Mononuclear cell (primary cell): ENCODE data around the gene TAAR8. TPM values are rescaled to one million over a fixed set of nuclear protein-coding genes. Genes with fewer than 3 reads are reported as not detected.
"Not testable (repeated sequence)": the region's sequence is repeated elsewhere in the genome, so short reads cannot be mapped to it uniquely, and the experiment has no call there.

Source experiments
- H3K27me3 ChIP-seq: 2 replicates; pipeline ENCODE4 v1.6.0; 2011; ENCODE audit warnings: low read length, control low read depth; ENCODE audit not compliant: insufficient read depth
- H3K4me1 ChIP-seq: 2 replicates; pipeline ENCODE4 v1.5.1; 2011; ENCODE audit warnings: mild to moderate bottlenecking, low read length, control low read depth; ENCODE audit not compliant: insufficient read depth
- H3K4me3 ChIP-seq: 2 replicates; pipeline ENCODE4 v1.5.1; 2011; ENCODE audit warnings: mild to moderate bottlenecking, low read length, moderate library complexity
- H3K9me3 ChIP-seq: 2 replicates; pipeline ENCODE4 v1.5.1; 2011; ENCODE audit warnings: low read depth, mild to moderate bottlenecking, control low read depth, low read length
- total RNA-seq: library from RNA; depleted of rRNA; stranded (reverse); fragments of >200 nt; gene quantifications from one replicate; pipeline ENCODE4 v1.2.3, GENCODE V29; 2012

TAAR8 gene
- total RNA-seq, 1 donor = not detected

- H3K4me3 ChIP-seq = no peak overlapping the region
- H3K27me3 ChIP-seq = peaks cover 7% of the 10 kb centered on the region
- H3K4me1 ChIP-seq = peaks cover 3% of the 10 kb centered on the region
- H3K9me3 ChIP-seq = no peaks in the 10 kb centered on the region
These were observed 26.0 kb upstream of the TAAR8 start for GRCh38 chr6:132526461-132526860.

GRCh38 chr6:132527791-132528190 lies 24.7 kb upstream of the TAAR8 start:
- Histone ChIP-seq H3K27me3 (peaks cover 7% of the 10 kb centered on the region), H3K9me3 (no peaks in the 10 kb centered on the region), H3K4me3 (no peak overlapping the region), H3K4me1 (peaks cover 3% of the 10 kb centered on the region)

- Histone ChIP-seq H3K27me3 (no peaks in the 10 kb centered on the region), H3K4me1 (peaks cover 3% of the 10 kb centered on the region), H3K9me3 (no peaks in the 10 kb centered on the region), H3K4me3 (no peak overlapping the region)
These were observed 22.0 kb upstream of the TAAR8 start for GRCh38 chr6:132530293-132530974.

- H3K27me3 ChIP-seq, H3K4me1 ChIP-seq, H3K4me3 ChIP-seq, H3K9me3 ChIP-seq: not testable (repeated sequence)
These were observed 17.9 kb upstream of the TAAR8 start for GRCh38 chr6:132534546-132534945.

GRCh38 chr6:132537145-132537544 lies 15.3 kb upstream of the TAAR8 start:
- Histone ChIP-seq H3K4me1 (no peaks in the 10 kb centered on the region), H3K4me3 (no peak overlapping the region), H3K27me3 (peaks cover 6% of the 10 kb centered on the region), H3K9me3 (no peaks in the 10 kb centered on the region)

GRCh38 chr6:132537977-132538376 lies 14.5 kb upstream of the TAAR8 start, which contains the start of gene TAAR9:
TSS of gene TAAR9 (plus strand) at chr6:132538277. CDS start at chr6:132538290, 13 bp downstream.
- H3K9me3 ChIP-seq = no peaks in the 10 kb centered on the region
- H3K4me3 ChIP-seq = no peak within 1 kb of the TSS
- peaks cover 6% of the 10 kb centered on the region for H3K27me3 ChIP-seq
- H3K4me1 ChIP-seq = no peaks in the 10 kb centered on the region

- Histone ChIP-seq H3K27me3 (peaks cover 10% of the 10 kb centered on the region), H3K4me3 (no peak overlapping the region), H3K4me1 (no peaks in the 10 kb centered on the region), H3K9me3 (no peaks in the 10 kb centered on the region)
These were observed 7.6 kb upstream of the TAAR8 start for GRCh38 chr6:132544826-132545225.

- no peak overlapping the region for H3K4me3 ChIP-seq
- peaks cover 15% of the 10 kb centered on the region for H3K27me3 ChIP-seq
- no peaks in the 10 kb centered on the region for H3K9me3 ChIP-seq
- no peaks in the 10 kb centered on the region for H3K4me1 ChIP-seq
These were observed 3.6 kb upstream of the TAAR8 start for GRCh38 chr6:132548746-132549463.

- no peak overlapping the region for H3K4me3 ChIP-seq
- no peaks in the 10 kb centered on the region for H3K4me1 ChIP-seq
- peaks cover 16% of the 10 kb centered on the region for H3K27me3 ChIP-seq
- H3K9me3 ChIP-seq = no peaks in the 10 kb centered on the region
These were observed 1.3 kb upstream of the TAAR8 start for GRCh38 chr6:132551214-132551613.

- H3K4me3 ChIP-seq, H3K4me1 ChIP-seq, H3K9me3 ChIP-seq: not testable (repeated sequence)
- H3K27me3 ChIP-seq = peaks cover 21% of the 10 kb centered on the region
These were observed 7.6 kb downstream of the TAAR8 start for GRCh38 chr6:132560087-132560486.

- peaks cover 12% of the 10 kb centered on the region for H3K27me3 ChIP-seq
- no peaks in the 10 kb centered on the region for H3K4me1 ChIP-seq
- no peak overlapping the region for H3K4me3 ChIP-seq
- no peaks in the 10 kb centered on the region for H3K9me3 ChIP-seq
These were observed 13.9 kb downstream of the TAAR8 start for GRCh38 chr6:132566404-132566803.

GRCh38 chr6:132567566-132567965 lies 15.1 kb downstream of the TAAR8 start:
- H3K4me3 ChIP-seq = no peak overlapping the region
- peaks cover 10% of the 10 kb centered on the region for H3K27me3 ChIP-seq
- H3K4me1 ChIP-seq = no peaks in the 10 kb centered on the region
- H3K9me3 ChIP-seq = no peaks in the 10 kb centered on the region

GRCh38 chr6:132568611-132569010 lies 16.1 kb downstream of the TAAR8 start:
- Histone ChIP-seq H3K4me3 (no peak overlapping the region), H3K4me1 (no peaks in the 10 kb centered on the region), H3K9me3 (no peaks in the 10 kb centered on the region), H3K27me3 (peaks cover 8% of the 10 kb centered on the region)

GRCh38 chr6:132569170-132569569 lies 16.7 kb downstream of the TAAR8 start:
- H3K27me3 ChIP-seq = peaks cover 10% of the 10 kb centered on the region

GRCh38 chr6:132570221-132570777 lies 17.8 kb downstream of the TAAR8 start, which contains the start of gene TAAR6:
TSS of gene TAAR6 (plus strand) at chr6:132570322. CDS start at chr6:132570322, 0 bp downstream.
- no peaks in the 10 kb centered on the region for H3K9me3 ChIP-seq

More at GRCh38 chr6:132569170-132569569, 16.7 kb downstream of the TAAR8 start:
- Histone ChIP-seq H3K4me3 (no peak overlapping the region), H3K9me3 (no peaks in the 10 kb centered on the region), H3K4me1 (no peaks in the 10 kb centered on the region)

More at GRCh38 chr6:132570221-132570777, 17.8 kb downstream of the TAAR8 start, which contains the start of gene TAAR6:
- peaks cover 10% of the 10 kb centered on the region for H3K27me3 ChIP-seq
- no peaks in the 10 kb centered on the region for H3K4me1 ChIP-seq
- no peak within 1 kb of the TSS for H3K4me3 ChIP-seq
